H1 (cell line): Measurements from ENCODE around the gene VPS52.

Experiments
- SP1 ChIP-seq: IDR thresholded peaks from 2 replicates; pipeline ENCODE4 v1.6.1; 2011; ENCODE audit warnings: low read depth, low read length
- TF ChIP-seq, protein P1 (sequence below), 3 experiments: IDR thresholded peaks; 1 replicate in 2 of 3; 2 replicates in 1 of 3; pipeline versions ENCODE4 v1.5.1 to v1.6.1; 2011; ENCODE audit warnings: low read length in 3 of 3, mild to moderate bottlenecking in 3 of 3, inconsistent platforms in 2 of 3, low read depth in 1 of 3, moderate library complexity in 1 of 3; ENCODE audit not compliant: insufficient read depth in 1 of 3; ENCODE audit errors: control extremely low read depth in 1 of 3

DNA sequence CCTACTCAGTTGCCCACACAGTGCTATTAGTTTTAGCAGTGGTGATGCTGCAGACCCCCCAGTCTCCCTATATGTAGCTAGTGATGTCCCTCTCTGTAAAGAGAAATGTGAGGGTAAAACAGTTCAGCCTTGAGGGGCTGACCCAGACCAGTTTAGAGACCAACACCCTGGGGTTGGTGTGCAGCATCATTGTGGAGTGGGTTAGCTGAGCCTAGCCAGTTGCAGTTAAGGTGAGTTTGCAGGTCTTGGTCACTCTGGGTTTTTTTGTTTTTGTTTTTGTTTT, 4.8 kb upstream of the VPS52 start:
- TF ChIP-seq SP1, result no peak
- TF ChIP-seq, protein P1, sequence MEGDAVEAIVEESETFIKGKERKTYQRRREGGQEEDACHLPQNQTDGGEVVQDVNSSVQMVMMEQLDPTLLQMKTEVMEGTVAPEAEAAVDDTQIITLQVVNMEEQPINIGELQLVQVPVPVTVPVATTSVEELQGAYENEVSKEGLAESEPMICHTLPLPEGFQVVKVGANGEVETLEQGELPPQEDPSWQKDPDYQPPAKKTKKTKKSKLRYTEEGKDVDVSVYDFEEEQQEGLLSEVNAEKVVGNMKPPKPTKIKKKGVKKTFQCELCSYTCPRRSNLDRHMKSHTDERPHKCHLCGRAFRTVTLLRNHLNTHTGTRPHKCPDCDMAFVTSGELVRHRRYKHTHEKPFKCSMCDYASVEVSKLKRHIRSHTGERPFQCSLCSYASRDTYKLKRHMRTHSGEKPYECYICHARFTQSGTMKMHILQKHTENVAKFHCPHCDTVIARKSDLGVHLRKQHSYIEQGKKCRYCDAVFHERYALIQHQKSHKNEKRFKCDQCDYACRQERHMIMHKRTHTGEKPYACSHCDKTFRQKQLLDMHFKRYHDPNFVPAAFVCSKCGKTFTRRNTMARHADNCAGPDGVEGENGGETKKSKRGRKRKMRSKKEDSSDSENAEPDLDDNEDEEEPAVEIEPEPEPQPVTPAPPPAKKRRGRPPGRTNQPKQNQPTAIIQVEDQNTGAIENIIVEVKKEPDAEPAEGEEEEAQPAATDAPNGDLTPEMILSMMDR (IDR thresholded peaks at IDR 0.05; ENCODE audit: control extremely low read depth in 1 of 3, insufficient read depth in 1 of 3, low read depth in 1 of 3, low read length in 3 of 3), result no peak
